Measurements from ENCODE around the gene PCDHB9.
"Not testable (repeated sequence)": the region's sequence is repeated elsewhere in the genome, so short reads cannot be mapped to it uniquely, and the experiment has no call there.

- not testable (repeated sequence) for TF ChIP-seq CTCF (IDR thresholded peaks at IDR 0.05; ENCODE audit: insufficient read depth, low read length); GABPA (IDR thresholded peaks at IDR 0.05; ENCODE audit: low read depth); POLR2AphosphoS5 (IDR thresholded peaks at IDR 0.05; ENCODE audit: low read depth); SPI1 (IDR thresholded peaks at IDR 0.05; ENCODE audit: borderline replicate concordance, low read depth); REST (IDR thresholded peaks at IDR 0.05; ENCODE audit: insufficient replicate concordance, low read depth)
Measured at GRCh38 chr5:141201646-141202045, 14.7 kb downstream of the PCDHB9 start.
